SK-N-SH (cell line): ENCODE measurements around the gene NSD1. TPM values are rescaled to one million over a fixed set of nuclear protein-coding genes. Genes with fewer than 3 reads are reported as not detected.

Experiments used
- CTCF ChIA-PET: fragments of 300-600, 350-600 bp; formaldehyde crosslinking; extraction: SDS; loops from one replicate; lab custom pipeline; 2021; lab: Yijun Ruan, JAX
- POLR2A ChIA-PET: fragments of 350-600 bp; sonication (Branson Sonifier 250); formaldehyde crosslinking; extraction: SDS; loops from one replicate; lab custom pipeline; 2020; ENCODE audit warnings: antibody characterized with exemption, inconsistent platforms; lab: Yijun Ruan, JAX
- DNase-seq: peaks from one replicate; pipeline ENCODE4 v3.0.0; 2012
- H2AFZ ChIP-seq: fragments of 200-600 bp; sonication (generic); 2 replicates; pipeline ENCODE4 v1.8.1; 2016; ENCODE audit warnings: antibody characterized with exemption, mild to moderate bottlenecking, low read depth
- H3F3A ChIP-seq: fragments of 200-600 bp; sonication (generic); replicated peaks from 2 replicates; pipeline ENCODE3; 2016; ENCODE audit warnings: antibody characterized with exemption, mild to moderate bottlenecking; ENCODE audit not compliant: insufficient read depth
- H3K27ac ChIP-seq, 2 experiments: fragments of 200-500 bp in 1 of 2; fragments of 200-600 bp in 1 of 2; sonication (Bioruptor generic) in 1 of 2; sonication (generic), shearing (Covaris generic) in 1 of 2; 2 replicates each; pipeline versions ENCODE4 v1.5.1 to v1.6.1; 2014 to 2016; ENCODE audit warnings: low read depth in 2 of 2, inconsistent platforms in 1 of 2, low read length in 1 of 2, mild to moderate bottlenecking in 1 of 2, mixed read lengths in 1 of 2
- H3K27me3 ChIP-seq: fragments of 200-600 bp; sonication (generic), shearing (Covaris generic); 2 replicates; pipeline ENCODE4 v1.6.1; 2016; ENCODE audit warnings: mixed run types; ENCODE audit not compliant: insufficient read depth
- H3K36me3 ChIP-seq, 2 experiments: fragments of 200-500 bp in 1 of 2; fragments of 200-600 bp in 1 of 2; sonication (Bioruptor generic) in 1 of 2; sonication (generic) in 1 of 2; replicated peaks in 1 of 2; 2 replicates each; pipeline versions ENCODE3 to v1.5.1; 2014 to 2016; ENCODE audit warnings: low read length in 1 of 2, mild to moderate bottlenecking in 1 of 2; ENCODE audit not compliant: insufficient read depth in 2 of 2, control insufficient read depth in 1 of 2
- H3K4me1 ChIP-seq, 2 experiments: fragments of 200-500 bp in 1 of 2; fragments of 200-600 bp in 1 of 2; sonication (Bioruptor generic) in 1 of 2; sonication (generic), shearing (Covaris generic) in 1 of 2; 2 replicates each; pipeline versions ENCODE4 v1.5.1 to v1.6.1; 2014 to 2016; ENCODE audit warnings: low read depth in 1 of 2, low read length in 1 of 2, mixed run types in 1 of 2; ENCODE audit not compliant: insufficient read depth in 2 of 2, control insufficient read depth in 1 of 2
- H3K4me2 ChIP-seq: fragments of 200-600 bp; sonication (generic), shearing (Covaris generic); 2 replicates; pipeline ENCODE4 v1.6.1; 2017; ENCODE audit warnings: mixed run types
- H3K4me3 ChIP-seq, 2 experiments: fragments of 200-500 bp in 1 of 2; fragments of 200-600 bp in 1 of 2; sonication (Bioruptor generic) in 1 of 2; sonication (generic), shearing (Covaris generic) in 1 of 2; 2 replicates each; pipeline versions ENCODE4 v1.5.1 to v1.8.1; 2014 to 2016; ENCODE audit warnings: low read depth in 2 of 2, inconsistent platforms in 1 of 2, low read length in 1 of 2, mild to moderate bottlenecking in 1 of 2, mixed read lengths in 1 of 2, moderate library complexity in 1 of 2
- H3K79me2 ChIP-seq: fragments of 200-600 bp; sonication (generic); 2 replicates; pipeline ENCODE4 v1.8.1; 2017; ENCODE audit warnings: mild to moderate bottlenecking; ENCODE audit not compliant: insufficient read depth
- H3K9ac ChIP-seq: fragments of 200-600 bp; sonication (generic); 2 replicates; pipeline ENCODE4 v1.6.1; 2017; ENCODE audit warnings: mixed run types
- H3K9me2 ChIP-seq: fragments of 200-600 bp; sonication (generic); 2 replicates; pipeline ENCODE4 v1.6.1; 2017; ENCODE audit warnings: mixed run types
- H3K9me3 ChIP-seq: fragments of 200-600 bp; sonication (generic); 2 replicates; pipeline ENCODE4 v1.6.1; 2017; ENCODE audit warnings: mixed run types, mild to moderate bottlenecking, moderate library complexity
- H4K20me1 ChIP-seq: fragments of 200-600 bp; sonication (generic); 2 replicates; pipeline ENCODE4 v1.6.1; 2017; ENCODE audit warnings: mild to moderate bottlenecking, mixed run types; ENCODE audit not compliant: insufficient read depth
- CTCF ChIP-seq: fragments of 200-600 bp; sonication (generic); IDR thresholded peaks from 2 replicates; pipeline ENCODE4 v1.6.1; 2017; ENCODE audit warnings: antibody characterized with exemption, mild to moderate bottlenecking, moderate library complexity
- EZH2phosphoT487 ChIP-seq: fragments of 200-600 bp; sonication (generic); IDR thresholded peaks from 2 replicates; pipeline ENCODE4 v1.6.1; 2017; ENCODE audit warnings: low read depth, mixed run types, mild to moderate bottlenecking, antibody characterized with exemption, moderate library complexity, borderline replicate concordance
- FOSL2 ChIP-seq: IDR thresholded peaks from 2 replicates; pipeline ENCODE4 v1.4.0; 2012; ENCODE audit warnings: low read depth, mild to moderate bottlenecking, moderate library complexity, borderline replicate concordance
- GABPA ChIP-seq: IDR thresholded peaks from 2 replicates; pipeline ENCODE4 v1.4.0; 2012; ENCODE audit warnings: low read depth, mild to moderate bottlenecking
- JUND ChIP-seq: IDR thresholded peaks from 2 replicates; pipeline ENCODE4 v1.4.0; 2012
- MAX ChIP-seq: IDR thresholded peaks from 2 replicates; pipeline ENCODE4 v1.4.0; 2012; ENCODE audit warnings: low read depth
- MEF2A ChIP-seq: IDR thresholded peaks from 2 replicates; pipeline ENCODE4 v1.4.0; 2012; ENCODE audit warnings: low read depth, borderline replicate concordance
- MXI1 ChIP-seq: IDR thresholded peaks from 2 replicates; pipeline ENCODE4 v1.6.1; 2012; ENCODE audit warnings: mild to moderate bottlenecking, low read depth, low read length, improper control_type of control experiment
- NRF1 ChIP-seq: IDR thresholded peaks from 2 replicates; pipeline ENCODE4 v1.6.1; 2012; ENCODE audit warnings: low read depth, mild to moderate bottlenecking, low read length
- POLR2AphosphoS5 ChIP-seq: IDR thresholded peaks from 2 replicates; pipeline ENCODE4 v1.6.1; 2012; ENCODE audit warnings: low read depth, low read length
- RCOR1 ChIP-seq: fragments of 150-350 bp; IDR thresholded peaks from 2 replicates; pipeline ENCODE4 v1.6.1; 2017; ENCODE audit warnings: antibody characterized with exemption, low read length
- REST ChIP-seq: IDR thresholded peaks from 2 replicates; pipeline ENCODE4 v1.6.1; 2012; ENCODE audit warnings: mild to moderate bottlenecking, low read depth, low read length, moderate library complexity
- SIN3A ChIP-seq: IDR thresholded peaks from 2 replicates; pipeline ENCODE4 v1.6.1; 2012; ENCODE audit warnings: low read depth, mild to moderate bottlenecking, low read length, moderate library complexity, borderline replicate concordance
- SMC3 ChIP-seq: IDR thresholded peaks from 2 replicates; pipeline ENCODE4 v1.6.1; 2012; ENCODE audit warnings: low read depth, low read length, improper control_type of control experiment
- USF1 ChIP-seq: IDR thresholded peaks from 2 replicates; pipeline ENCODE4 v1.4.0; 2012; ENCODE audit warnings: low read depth, borderline replicate concordance
- USF2 ChIP-seq: fragments of 150-350 bp; IDR thresholded peaks from 2 replicates; pipeline ENCODE4 v1.6.1; 2017; ENCODE audit warnings: antibody characterized with exemption, low read length, low read depth, borderline replicate concordance
- ZBTB33 ChIP-seq: IDR thresholded peaks from 2 replicates; pipeline ENCODE4 v1.4.0; 2012; ENCODE audit warnings: low read depth, borderline replicate concordance
- WGBS: methylation state at CpG from one replicate; pipeline ENCODE4 v1.1.6; 2017; ENCODE audit warnings: low lambda C conversion rate; 5-methylcytosine and 5-hydroxymethylcytosine counted together
- polyA plus RNA-seq, 3 experiments: library from polyadenylated mRNA; depleted of rRNA; stranded (reverse); fragments of >200 nt; gene quantifications; 2 replicates each; pipeline ENCODE4 v1.2.3, GENCODE V29; 2012

Gene NSD1
- polyA plus RNA-seq, 1 of the 3 experiments (the other 2 are of a cell fraction), result 6.7 TPM

GRCh38 chr5:177189416-177189815, 55.8 kb downstream of the NSD1 start (continued):
- TF ChIP-seq CTCF (no peak), USF2 (no peak), FOSL2 (no peak), MEF2A (no peak), MAX (no peak)

- Histone ChIP-seq H3K9ac (no peak overlapping the region), H3F3A (peaks cover 18% of the 10 kb centered on the region), H3K27ac (no peak overlapping the region), H3K27me3 (no peaks in the 10 kb centered on the region), H3K4me3 (no peak overlapping the region), H3K79me2 (peaks cover 81% of the 10 kb centered on the region), H4K20me1 (peaks cover 9% of the 10 kb centered on the region), H3K9me2 (no peaks in the 10 kb centered on the region), H2AFZ (no peak overlapping the region), H3K9me3 (no peaks in the 10 kb centered on the region), H3K4me1 (no peaks in the 10 kb centered on the region; a peak in 1 of 4 replicates), H3K4me2 (no peak overlapping the region), H3K36me3 (peaks cover 5 to 26% of the 10 kb centered on the region in 2 experiments)
- POLR2A ChIA-PET, result no interaction called here
- CTCF ChIA-PET, result no interaction called here
- DNase-seq, result no peak
- TF ChIP-seq NRF1 (no peak), RCOR1 (no peak), SMC3 (no peak), JUND (no peak), MXI1 (no peak), CTCF (no peak), ZBTB33 (no peak), USF1 (no peak), POLR2AphosphoS5 (no peak), SIN3A (no peak), GABPA (no peak), EZH2phosphoT487 (no peak), FOSL2 (no peak), REST (no peak)
- WGBS, result 94% methylated on average over 4 of the region's 4 CpGs
Observed at GRCh38 chr5:177189965-177190364, 56.4 kb downstream of the NSD1 start.
